CD4-positive, alpha-beta T cell treated with Interleukin-6 at 100 ng/mL for 8 hours (primary cell): ENCODE results near the gene MAPK6.
"Not testable (repeated sequence)": the region's sequence is repeated elsewhere in the genome, so short reads cannot be mapped to it uniquely, and the experiment has no call there.

Source experiments
- DNase-seq: peaks from one replicate; pipeline ENCODE4 v3.0.0-alpha.2; 2020; ENCODE audit warnings: mixed read lengths, low spot score

The MAPK6 gene

DNA sequence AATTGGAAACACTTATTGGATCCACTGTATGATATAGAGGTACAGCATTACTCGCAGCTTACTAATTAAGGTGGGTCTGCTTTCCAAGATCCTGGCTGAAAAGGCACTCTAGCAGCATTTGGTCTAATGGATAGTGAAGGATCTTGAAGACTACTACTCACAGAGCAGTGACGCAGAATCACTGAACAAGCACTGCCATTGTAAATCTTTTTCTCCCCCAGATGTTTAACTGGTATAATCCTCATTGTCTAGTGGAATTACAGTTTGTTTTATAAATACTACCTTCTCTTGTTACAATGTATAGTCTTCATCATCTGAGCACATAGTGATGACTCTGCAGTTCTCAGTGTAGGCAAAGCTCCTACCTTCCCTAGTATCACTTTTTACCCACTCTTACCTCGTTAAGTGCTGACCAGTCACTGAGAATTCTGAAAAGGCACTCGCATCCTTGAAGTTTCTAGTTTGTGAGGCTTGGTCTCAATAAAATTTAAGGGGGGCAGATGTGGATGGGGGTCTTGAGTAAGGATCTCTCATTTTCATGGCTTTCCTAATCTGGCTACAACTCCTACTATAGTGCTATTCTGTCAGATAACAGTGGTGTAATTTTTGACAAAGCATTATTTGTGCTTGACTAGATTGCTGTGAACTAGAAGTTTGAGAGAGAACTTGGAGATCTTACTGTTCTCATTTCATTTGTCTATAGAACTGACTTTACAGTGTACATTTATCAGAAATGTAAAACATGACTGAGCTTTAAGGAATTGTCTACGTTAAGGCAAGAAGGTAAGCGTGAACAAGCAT is 23.2 kb downstream of the MAPK6 start:
- DNase-seq: no peak

DNA sequence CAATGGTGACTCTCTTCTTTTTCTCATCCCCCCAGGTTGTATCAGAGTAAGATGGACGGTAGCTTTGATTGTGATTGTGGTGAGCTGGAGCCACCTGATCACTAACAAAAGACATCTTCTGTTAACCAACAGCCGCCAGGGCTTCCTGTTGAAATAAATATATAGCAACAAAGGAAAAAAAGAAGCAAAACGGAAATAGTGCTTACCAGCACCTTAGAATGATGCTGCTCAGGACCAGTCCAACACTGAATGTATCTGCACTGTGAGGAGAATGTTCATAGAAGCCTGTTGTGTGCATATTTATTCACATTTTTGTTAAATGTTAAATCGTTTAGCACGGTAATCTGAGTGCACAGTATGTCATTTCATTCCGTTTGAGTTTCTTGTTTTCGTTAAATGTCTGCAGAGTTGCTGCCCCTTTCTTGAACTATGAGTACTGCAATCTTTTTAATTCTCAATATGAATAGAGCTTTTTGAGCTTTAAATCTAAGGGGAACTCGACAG is 26.8 kb downstream of the MAPK6 start:
- DNase-seq: peak; percentile 64

DNA sequence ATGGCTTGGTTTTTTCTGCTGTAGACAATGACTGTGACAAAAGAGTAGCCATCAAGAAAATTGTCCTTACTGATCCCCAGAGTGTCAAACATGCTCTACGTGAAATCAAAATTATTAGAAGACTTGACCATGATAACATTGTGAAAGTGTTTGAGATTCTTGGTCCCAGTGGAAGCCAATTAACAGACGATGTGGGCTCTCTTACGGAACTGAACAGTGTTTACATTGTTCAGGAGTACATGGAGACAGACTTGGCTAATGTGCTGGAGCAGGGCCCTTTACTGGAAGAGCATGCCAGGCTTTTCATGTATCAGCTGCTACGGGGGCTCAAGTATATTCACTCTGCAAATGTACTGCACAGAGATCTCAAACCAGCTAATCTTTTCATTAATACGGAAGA is 27.5 kb downstream of the MAPK6 start:
- not testable (repeated sequence) for DNase-seq

DNA sequence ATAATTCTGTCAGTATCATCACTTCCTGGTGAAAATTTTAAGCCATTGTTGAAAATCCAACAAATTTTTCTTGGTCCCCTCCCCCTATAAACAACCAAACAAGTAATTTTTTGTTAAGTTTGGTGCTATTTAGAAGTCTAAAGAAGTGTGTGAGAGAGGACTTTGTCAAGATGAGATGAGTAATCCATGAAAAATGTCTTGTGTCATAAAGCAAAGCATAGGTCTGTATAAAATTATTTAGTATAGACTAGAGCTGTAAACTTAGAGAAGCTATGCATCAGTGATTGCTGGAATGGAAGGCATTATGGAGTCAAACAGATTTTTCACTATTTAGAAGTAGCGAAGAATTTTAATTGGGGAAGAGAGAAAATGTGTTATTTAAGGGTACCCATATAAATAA is 31.4 kb downstream of the MAPK6 start:
- no peak for DNase-seq

DNA sequence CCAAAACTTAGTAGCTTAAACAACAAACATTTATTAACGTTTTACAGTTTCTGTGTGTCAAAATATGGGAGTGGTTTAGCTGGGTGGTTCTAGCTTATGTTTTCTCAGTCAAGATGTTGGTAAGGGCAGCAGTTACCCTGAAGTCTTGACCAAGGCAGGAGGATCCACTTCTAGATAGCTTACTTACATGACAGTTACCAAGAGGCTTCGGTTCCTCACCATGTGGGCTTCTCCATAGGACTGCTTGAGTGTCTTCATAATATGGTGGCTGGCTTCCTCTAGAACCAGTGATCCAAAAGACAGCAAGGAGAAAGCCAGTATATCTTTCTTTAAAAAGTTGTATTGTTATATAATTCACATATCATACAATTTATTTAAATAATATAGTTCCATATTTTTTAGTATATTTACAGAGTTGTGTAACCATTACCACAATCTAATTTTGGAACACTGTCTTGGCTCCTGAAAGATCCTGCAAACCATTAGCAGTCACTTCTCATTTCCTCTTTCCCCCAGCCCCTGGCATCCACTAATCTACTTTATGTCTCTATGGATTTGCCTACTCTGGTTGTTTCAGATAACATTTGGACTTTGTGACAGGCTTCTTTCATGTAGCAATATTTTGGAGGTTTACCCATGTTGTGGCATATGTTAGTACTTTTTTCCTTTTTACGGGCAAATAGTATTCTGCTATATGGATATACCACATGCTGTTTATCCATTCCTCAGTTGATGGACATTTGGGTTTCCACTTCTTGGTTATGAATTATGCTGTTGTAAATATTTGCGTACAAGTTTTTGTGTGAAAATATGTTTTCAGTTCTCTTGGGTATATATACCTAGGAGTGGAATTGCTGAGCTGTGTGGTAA is 33.3 kb downstream of the MAPK6 start:
- DNase-seq: no peak

DNA sequence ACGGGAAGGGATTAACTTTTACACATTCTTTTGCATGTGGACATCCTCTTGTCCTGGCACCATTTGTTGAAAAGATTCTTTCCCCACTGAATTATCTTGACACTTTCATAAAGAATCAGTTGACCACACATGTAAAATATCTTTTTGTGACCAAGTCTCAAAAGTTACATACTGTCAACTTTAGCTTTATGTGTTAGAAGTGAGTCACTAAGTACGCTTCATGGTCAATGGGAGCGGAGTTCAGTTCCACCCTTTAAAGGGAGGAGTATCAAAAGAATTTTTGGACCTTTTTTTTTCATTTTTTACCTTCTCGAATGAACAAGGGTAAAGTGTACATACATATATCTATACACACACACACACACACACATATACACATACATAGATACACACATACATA is 35.4 kb downstream of the MAPK6 start:
- DNase-seq: no peak

DNA sequence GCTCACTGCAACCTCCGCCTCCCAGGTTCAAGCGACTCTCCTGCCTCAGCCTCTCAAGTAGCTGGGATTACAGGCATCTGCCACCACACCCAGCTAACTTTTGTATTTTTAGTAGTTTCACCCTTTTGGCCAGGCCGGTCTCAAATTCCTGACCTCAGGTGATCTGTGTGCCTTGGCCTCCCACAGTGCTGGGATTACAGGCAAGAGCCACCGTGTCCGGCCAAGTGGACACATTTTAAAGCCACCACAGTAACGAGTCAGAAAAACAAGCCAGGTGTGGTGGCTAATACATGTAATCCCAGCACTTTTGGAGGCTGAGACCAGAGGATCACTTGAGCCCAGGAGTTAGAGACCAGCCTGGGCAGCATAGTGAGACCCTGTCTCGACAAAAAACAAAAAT is 35.8 kb downstream of the MAPK6 start:
- DNase-seq: not testable (repeated sequence)

DNA sequence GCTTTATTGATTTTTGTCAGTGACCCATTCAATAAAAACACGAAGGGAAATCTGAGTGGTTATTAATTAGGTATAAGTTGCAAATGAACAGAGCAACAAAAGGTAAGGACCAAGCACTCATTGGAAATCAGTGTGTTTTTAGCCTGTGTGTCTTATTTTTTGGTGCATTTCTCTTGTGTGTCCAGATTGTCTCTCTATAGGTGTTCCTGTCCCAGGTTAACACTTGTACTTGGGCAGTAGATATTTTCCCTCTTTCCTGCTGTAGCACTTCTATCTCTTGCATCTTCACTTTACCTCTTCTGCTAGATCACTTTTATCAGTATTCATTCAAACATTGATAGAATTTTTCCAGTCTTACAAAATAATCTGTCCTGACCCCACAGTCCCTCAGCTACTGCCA is 37.0 kb downstream of the MAPK6 start:
- DNase-seq: no peak

DNA sequence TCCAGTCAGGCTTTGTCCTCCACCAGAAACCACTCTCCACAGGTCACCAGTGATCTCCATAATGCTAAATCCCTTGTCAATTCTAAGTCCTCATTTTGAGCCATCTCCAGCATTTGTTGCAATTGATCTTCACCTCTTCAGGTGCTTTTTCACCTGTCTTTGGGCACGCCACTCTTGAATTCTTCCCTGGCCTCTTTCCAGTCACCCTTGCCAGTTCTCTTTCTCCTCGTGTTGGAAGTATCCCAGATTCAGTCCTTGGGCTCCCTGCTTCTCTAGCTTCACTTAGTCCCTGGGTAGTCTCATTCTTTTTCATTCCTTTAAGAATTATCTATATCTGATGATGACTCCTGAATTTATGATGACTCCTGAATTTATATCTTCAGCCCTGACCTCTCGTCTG is 37.5 kb downstream of the MAPK6 start:
- no peak for DNase-seq

DNA sequence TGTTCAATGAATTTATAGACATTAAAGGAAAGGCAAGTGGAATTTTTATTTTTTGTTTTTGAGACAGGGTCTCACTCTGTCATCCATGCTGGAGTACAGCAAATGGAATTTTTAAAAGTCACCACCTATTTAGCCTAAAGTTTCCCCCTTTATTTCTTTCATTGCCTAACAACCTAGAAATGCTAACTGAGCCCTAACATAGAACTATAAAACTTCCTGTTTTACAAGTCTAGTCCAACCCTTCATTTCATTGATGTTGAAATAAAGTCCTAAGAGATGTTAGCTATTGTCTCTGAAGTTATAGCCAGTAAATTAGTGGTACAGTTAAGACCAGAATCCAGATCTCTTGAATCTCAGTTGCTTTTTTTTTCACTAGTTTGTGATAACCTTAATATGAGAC is 39.0 kb downstream of the MAPK6 start:
- no peak for DNase-seq

DNA sequence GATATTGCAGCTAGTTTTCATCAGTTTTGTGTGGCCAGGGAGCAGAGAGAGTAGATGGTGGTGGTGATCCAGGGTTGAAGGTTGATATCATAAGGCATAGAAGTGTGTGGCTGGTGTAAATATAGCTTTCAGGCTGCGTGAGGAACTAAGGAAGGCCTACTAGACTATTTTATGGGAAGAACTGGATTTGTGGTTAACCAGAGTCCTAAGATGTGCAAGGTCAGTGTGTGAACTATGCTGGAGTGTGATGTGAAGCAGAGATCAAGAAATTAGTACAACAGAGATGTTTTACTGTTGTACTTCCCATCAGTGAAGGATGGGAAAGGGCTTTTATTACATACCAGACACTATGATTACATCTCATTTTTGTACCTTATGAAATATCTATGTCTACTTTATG is 41.5 kb downstream of the MAPK6 start:
- DNase-seq: no peak

DNA sequence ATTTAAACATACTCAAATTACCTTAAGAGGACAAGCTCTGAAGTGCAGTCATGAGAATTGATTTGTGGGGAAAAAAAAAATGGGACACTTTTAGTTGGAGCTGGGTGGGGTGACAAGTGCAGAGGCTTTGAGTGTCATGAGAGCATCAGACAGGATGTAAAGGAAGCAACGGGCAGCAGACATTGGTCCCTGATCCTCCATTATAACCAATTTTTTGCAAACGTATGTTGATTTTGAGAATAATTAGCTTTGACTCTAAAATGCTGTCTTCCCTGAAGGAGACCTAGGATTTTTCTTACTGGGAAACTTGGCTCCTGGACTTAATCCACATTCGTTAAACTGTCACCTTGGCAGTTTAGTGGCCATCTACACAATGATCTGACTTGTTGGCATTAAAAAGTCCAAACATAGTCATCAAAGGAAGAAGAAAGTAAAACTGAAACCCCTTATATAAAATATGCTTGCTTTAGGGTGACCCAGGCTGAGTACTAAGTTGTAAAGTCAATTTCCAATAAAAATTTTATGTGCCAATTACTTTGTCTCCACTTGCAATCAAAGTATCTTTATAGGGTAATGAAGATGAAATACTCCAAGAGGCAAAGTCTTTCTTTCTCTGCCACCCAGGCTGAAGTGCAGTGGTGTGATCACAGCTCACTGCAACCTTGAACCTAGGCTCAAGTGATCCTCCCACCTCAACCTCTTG is 48.0 kb downstream of the MAPK6 start:
- no peak for DNase-seq

DNA sequence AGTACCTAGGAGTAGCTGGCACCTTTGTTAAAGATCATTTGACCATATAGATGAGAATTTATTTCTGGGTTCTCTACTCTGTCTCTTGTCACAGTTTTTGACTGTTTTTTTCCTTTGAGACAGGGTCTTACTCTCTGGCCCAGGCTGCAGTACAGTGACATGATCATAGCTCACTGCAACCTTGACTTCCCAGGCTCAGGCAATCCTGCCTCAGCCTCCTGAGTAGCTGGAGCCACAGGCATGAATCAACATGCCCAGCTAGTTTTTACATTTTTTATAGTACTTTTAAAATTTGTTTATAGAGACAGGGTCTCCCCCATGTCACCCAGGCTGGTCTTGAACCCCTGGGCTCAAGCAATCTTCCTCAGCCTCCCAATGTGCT is 48.5 kb downstream of the MAPK6 start:
- DNase-seq: no peak

DNA sequence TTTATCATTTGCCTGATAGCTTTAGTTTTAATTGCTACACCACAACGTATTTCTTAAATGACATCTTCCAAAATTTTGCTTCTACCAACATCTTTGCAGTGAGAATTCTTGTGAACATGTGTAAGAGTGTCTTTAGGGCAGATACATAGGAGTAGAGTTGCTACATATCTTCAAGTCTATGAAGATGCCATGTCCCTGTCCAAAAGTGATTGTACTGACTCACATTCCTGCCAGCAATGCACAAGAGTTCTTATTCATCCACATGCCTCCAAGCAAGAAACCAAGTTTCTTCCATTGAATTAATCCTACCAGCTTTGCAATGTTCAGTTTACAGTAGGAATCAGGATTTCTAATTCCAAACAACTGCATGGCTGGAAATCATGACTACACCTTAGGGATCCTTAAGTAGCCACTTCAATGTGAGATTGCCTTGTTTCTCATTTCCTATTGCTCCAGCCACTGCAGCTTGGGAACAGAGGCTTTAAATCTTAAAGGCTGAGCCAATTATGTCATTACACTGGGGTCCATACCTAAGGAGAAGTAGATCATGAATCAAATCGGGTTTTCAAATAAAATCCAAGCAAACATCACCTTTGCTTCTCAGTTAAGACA is 49.1 kb downstream of the MAPK6 start:
- no peak for DNase-seq

DNA sequence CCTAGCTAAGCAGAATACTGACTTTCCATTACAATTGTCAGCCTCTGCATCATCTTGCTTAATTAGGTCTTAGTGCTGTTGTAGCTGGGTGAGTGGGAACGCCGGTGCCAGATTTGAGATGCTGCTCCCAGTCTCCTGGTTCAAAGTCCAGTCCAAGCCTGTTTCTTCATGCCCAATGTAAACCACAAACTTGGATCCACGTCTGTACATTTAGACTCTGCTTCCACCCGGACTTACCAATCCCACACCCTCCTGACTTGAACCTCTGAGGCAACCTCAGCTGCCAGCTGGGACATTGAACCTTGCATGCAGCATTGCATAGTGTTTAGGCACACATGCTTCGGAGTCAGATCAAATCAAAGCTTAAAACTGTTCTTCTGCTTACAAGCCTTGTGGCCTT is 50.5 kb downstream of the MAPK6 start:
- DNase-seq: no peak

DNA sequence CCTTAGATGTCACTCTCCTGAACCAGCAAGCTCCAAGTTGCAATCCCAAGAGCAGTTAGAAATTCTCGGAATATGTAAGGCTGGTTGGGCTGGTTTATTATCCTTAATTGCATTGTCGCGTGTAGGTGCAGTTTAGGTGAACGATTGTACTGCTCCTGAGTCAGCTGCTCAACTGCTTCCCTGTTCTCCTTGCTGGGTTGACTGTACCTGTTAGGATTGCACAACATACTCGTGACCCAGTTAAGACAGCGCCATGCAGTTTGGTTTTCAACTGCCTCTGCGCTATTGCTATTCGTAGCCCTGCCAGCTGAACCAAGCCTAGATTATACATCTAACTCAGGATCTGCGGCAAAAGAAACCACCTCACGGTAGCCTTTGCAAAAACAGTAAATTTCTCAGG is 52.6 kb downstream of the MAPK6 start:
- DNase-seq: no peak

DNA sequence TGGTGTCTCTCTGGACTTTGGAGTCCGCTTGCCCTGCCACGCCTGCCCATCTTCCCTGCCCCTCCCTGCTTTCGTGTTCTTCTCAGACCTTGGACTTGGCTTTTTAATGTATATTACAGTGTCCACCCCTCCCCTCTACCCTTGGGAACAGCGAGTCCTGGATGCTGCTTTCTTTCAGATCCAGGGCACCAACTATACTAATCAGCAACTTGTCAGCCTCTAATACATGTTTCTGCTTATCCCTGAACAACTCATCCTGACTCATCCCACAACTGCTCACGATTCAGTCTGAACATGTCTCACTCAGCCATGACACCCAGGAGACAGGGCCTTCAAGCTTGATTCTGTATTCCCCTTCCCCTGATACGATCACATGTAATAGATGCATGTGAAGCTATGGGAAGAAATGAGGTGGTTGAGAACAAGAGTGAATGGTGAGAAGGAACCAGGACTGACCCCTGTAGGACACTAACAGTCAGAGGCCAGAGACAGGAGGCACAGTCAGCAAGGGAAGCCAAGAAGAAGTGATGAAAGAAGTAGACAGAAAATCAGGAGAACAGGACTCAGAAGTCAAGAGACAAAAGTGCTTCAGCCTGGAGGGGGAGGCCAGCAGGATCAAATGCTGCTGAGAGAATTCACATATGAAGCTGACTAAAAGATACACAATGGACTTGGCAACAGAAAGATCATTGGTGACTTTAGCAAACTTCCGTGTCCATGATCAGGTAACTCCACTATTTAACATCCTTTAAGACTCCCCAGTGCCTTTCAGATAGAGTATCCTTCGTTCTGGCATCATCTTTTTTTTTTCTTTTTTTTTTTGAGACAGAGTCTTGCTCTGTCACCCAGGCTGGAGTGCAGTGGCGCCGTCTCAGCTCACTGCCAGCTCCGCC is 58.1 kb downstream of the MAPK6 start:
- DNase-seq: no peak

DNA sequence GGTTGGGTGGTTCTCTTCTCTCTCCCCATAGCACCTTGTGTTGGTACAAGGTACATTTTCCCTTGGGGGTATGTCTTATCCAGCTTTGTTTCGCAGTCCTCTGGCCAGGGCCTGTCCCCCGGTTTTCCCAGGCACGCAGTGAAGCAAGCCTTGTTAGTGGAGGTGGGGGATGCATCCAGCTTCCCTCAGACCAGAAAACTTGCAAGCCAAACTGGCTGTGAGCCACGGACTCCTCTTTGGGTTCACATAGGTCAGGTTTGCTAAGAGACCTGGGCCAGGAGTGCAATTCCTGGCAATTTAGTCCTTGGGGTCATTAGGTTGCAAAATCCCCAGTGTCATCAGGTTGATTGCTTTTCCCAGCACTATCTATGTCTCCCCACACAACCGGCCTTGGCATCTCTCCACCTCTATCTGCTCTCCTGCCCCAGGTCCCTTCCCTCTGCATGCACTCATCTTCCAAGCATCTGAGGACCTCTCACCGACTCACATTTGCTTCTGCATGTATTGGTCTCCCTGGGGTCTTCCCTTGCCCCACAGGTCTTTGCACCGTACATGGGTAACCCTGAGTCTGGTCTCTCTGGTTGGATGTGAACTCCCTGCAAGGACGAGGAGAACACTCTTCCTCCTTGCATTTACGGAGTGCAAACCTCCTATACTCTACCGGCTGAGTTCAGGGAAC is 59.3 kb downstream of the MAPK6 start:
- DNase-seq: no peak

DNA sequence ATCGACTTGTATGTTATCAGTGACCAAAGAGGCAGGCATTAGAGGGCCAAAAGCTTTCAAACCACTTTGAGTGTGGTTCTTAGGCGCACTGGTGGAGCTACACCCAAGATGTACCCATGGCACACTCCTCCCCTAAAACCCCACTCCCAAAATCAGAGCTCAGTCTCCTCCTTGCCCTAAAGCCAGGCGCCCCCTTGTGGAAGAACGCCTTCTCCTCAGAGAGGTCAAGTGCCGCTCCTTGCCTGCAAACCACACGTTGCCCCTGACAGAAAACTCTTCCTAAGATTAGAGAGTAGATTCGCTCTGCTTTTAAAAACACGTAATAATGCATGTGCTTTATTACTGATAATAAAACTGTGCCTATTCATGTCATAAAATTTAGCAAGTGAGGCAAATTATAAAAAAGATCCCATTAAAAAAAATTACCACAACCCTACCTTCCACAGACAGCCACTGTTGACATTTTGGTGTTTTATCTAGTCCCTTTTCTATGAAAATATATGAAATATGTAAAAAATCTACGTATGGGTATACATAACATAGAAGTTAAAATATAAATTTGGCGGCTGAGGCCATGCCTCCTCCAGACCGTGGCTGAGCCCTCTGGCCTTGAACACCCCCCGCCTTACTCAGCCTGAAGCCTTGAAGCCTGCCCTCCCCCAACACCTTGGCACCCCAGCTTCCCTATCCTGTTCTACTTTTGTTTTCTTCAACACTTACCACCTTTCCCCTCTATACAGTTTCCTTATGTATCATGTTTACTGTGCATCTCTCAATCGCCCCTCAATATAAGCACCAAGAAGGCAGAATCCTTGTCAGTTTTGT is 60.1 kb downstream of the MAPK6 start:
- peak; percentile 80 for DNase-seq

DNA sequence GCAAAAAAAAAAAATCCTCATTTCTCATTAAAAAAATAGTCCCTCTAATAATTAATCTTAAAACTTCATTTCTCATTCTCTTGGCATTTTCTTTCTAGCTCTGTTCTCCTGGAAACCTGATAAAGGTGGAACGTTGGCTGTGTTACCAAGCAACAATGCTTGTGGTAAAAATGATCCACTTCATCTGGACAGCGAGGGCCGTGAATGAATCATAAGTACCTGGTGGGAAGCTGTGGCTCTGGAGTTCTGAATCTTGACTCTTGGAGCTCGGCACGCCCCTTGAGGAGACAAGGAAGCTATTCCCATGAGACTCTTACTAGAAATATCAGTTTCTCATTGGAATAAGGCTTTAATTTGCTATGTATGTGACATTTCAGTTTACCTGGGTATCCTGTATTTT is 61.0 kb downstream of the MAPK6 start:
- no peak for DNase-seq
